ENCODE data around the gene LAMP1. TPM values are rescaled to one million over a fixed set of nuclear protein-coding genes. Genes with fewer than 3 reads are reported as not detected.

The LAMP1 gene
- total and polyA plus RNA-seq, 2 donors: 50.7 to 85.4 TPM

DNA sequence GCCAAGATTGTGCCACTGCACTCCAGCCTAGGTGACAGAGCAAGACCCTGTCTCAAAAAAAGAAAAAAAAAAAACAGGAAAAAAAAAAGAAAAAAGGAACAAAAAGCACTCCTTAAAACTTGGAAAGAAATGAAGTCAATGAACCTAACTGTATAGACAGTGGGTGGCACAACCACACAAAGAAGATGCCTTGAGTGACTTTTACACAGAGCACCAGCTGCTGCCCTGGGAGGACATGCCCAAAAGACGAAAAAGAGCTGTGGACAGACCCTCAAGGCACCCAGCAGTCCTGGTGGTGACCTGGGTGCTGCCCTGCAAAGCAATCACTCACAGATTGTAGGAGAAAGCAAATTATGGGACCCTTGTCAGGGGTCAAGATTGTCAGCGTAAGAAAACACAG is 5.9 kb upstream of the LAMP1 start:
- no peak for DNase-seq (ENCODE audit: low read depth in 6 of 9, low spot score in 9 of 9)
- Histone ChIP-seq H3K4me1 (ENCODE audit: control insufficient read depth in 2 of 2, insufficient read depth in 2 of 2, low read length in 2 of 2) (peaks cover 9% of the 10 kb centered on the region in 2 donors), H3K9me3 (ENCODE audit: control insufficient read depth in 2 of 2, insufficient read depth in 1 of 2, low read length in 1 of 2) (no peaks in the 10 kb centered on the region), H3K36me3 (ENCODE audit: control insufficient read depth in 2 of 2, insufficient read depth in 2 of 2, low read length in 1 of 2) (no peaks in the 10 kb centered on the region), H3K27ac (ENCODE audit: low read depth in 1 of 2, low read length in 1 of 2) (no peak overlapping the region), H3K4me3 (ENCODE audit: low read length in 2 of 2) (no peak overlapping the region), H3K27me3 (ENCODE audit: control insufficient read depth in 2 of 2, insufficient read depth in 1 of 2, low read length in 1 of 2) (peaks cover 11 to 53% of the 10 kb centered on the region in 2 donors)
- 87% methylated on average over 2 of the region's 2 CpGs for WGBS

DNA sequence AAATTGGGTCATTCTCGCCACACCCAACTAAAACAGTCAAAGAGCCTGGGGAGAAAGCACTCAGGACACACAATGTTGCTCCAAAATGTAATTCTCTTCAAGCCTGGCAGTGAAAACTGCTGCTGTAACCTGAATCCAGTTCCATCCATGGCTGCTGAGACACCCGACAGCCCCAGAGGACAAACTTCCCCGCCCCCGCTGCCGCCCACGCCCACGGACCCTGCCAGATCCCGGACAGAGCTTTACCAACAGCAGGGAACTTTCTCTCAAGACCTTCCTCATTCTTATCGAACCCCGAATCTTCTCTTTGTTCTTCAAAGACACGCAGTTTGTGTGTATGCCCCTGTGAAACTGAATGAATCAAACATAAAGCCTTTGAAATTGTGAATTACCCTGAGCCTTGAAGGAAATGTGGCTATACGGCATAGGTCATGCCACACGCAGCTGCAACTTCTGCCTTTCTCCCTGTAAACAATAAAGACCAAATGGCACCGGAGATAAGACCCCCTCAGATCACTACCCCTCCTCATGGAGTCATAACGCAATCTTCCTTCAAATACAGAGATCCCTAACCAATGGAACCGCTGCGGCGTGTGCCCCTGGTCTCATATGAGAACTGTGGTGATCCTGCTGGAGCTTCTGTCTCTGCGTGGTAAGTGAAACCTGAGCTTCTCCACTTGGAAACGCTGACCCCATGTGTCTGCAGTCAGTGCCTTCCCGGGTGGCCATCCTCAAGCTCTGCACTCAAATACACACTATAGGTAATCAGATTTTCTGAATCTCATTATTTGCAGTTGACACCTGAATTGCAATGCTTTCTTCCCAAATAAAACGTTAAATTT is 4.8 kb upstream of the LAMP1 start:
- Histone ChIP-seq H3K9me3 (ENCODE audit: control insufficient read depth in 2 of 2, insufficient read depth in 1 of 2, low read length in 1 of 2) (peaks cover 0 to 4% of the 10 kb centered on the region in 2 donors), H3K4me1 (ENCODE audit: control insufficient read depth in 2 of 2, insufficient read depth in 2 of 2, low read length in 2 of 2) (peaks cover 12 to 14% of the 10 kb centered on the region in 2 donors), H3K36me3 (ENCODE audit: control insufficient read depth in 2 of 2, insufficient read depth in 2 of 2, low read length in 1 of 2) (no peaks in the 10 kb centered on the region), H3K27ac (ENCODE audit: low read depth in 1 of 2, low read length in 1 of 2) (peak overlapping the region in 1 of 2 donors; percentile 42), H3K4me3 (ENCODE audit: low read length in 2 of 2) (peak overlapping the region in 1 of 2 donors; percentile 26), H3K27me3 (ENCODE audit: control insufficient read depth in 2 of 2, insufficient read depth in 1 of 2, low read length in 1 of 2) (peaks cover 11 to 53% of the 10 kb centered on the region in 2 donors)
- 5% methylated on average over 22 of the region's 22 CpGs for WGBS
- DNase-seq (ENCODE audit: low read depth in 6 of 9, low spot score in 9 of 9): peak in 4 of 9 donors; percentile 33 to 71 (median 36)

DNA sequence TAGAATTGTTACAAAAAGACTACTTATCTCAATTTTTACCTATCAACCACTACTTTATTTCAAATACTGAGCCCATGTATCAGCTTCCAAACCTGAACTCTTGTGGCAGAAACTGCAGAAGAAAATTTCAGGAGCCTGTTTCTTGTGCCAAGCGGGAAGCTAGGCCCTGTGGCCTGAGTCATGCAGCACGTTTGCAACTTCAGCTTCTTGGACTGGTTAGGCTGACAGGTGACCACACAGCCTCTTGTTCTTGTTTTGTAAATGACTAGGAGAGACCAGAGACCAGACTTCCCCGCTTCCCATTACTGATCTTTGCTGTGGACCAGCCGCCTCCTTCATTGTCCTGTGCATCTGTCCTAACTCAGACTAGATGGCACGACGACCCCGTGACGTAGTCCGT is 3.4 kb upstream of the LAMP1 start:
- H3K36me3 ChIP-seq (ENCODE audit: control insufficient read depth in 2 of 2, insufficient read depth in 2 of 2, low read length in 1 of 2): no peaks in the 10 kb centered on the region
- H3K4me1 ChIP-seq (ENCODE audit: control insufficient read depth in 2 of 2, insufficient read depth in 2 of 2, low read length in 2 of 2): peaks cover 22 to 24% of the 10 kb centered on the region in 2 donors
- no peak for DNase-seq (ENCODE audit: low read depth in 6 of 9, low spot score in 9 of 9)
- H3K27me3 ChIP-seq (ENCODE audit: control insufficient read depth in 2 of 2, insufficient read depth in 1 of 2, low read length in 1 of 2): peaks cover 11 to 50% of the 10 kb centered on the region in 2 donors
- H3K9me3 ChIP-seq (ENCODE audit: control insufficient read depth in 2 of 2, insufficient read depth in 1 of 2, low read length in 1 of 2): peaks cover 0 to 4% of the 10 kb centered on the region in 2 donors
- no peak overlapping the region for H3K27ac ChIP-seq (ENCODE audit: low read depth in 1 of 2, low read length in 1 of 2)
- 92% methylated on average over 9 of the region's 9 CpGs for WGBS
- H3K4me3 ChIP-seq (ENCODE audit: low read length in 2 of 2): no peak overlapping the region

DNA sequence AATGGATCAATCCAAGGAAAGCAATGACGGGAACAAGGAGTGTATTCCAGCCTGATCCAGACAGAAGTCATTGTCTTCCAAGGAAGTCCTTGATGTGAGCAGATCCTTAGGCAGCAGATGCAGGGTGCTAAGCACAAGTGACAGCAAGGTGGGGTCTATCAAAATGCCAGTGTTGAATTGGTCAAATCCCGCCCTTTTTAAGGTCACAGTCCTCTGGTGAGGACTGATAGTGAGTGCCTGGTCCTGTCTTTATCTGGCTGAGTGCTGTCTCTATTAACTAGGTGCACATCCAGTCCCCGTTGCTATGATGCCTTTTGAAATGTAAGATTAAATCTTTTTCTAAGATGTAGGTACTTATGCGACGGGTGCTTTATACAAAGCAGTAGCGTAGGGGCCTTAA is 1.3 kb upstream of the LAMP1 start:
- DNase-seq (ENCODE audit: low read depth in 6 of 9, low spot score in 9 of 9): no peak
- no peaks in the 10 kb centered on the region for H3K36me3 ChIP-seq (ENCODE audit: control insufficient read depth in 2 of 2, insufficient read depth in 2 of 2, low read length in 1 of 2)
- H3K27me3 ChIP-seq (ENCODE audit: control insufficient read depth in 2 of 2, insufficient read depth in 1 of 2, low read length in 1 of 2): peaks cover 11 to 33% of the 10 kb centered on the region in 2 donors
- peaks cover 0 to 4% of the 10 kb centered on the region in 2 donors for H3K9me3 ChIP-seq (ENCODE audit: control insufficient read depth in 2 of 2, insufficient read depth in 1 of 2, low read length in 1 of 2)
- H3K4me1 ChIP-seq (ENCODE audit: control insufficient read depth in 2 of 2, insufficient read depth in 2 of 2, low read length in 2 of 2): peaks cover 22 to 24% of the 10 kb centered on the region in 2 donors
- WGBS: 94% methylated on average over 6 of the region's 6 CpGs
- H3K4me3 ChIP-seq (ENCODE audit: low read length in 2 of 2): no peak overlapping the region
- H3K27ac ChIP-seq (ENCODE audit: low read depth in 1 of 2, low read length in 1 of 2): no peak overlapping the region

DNA sequence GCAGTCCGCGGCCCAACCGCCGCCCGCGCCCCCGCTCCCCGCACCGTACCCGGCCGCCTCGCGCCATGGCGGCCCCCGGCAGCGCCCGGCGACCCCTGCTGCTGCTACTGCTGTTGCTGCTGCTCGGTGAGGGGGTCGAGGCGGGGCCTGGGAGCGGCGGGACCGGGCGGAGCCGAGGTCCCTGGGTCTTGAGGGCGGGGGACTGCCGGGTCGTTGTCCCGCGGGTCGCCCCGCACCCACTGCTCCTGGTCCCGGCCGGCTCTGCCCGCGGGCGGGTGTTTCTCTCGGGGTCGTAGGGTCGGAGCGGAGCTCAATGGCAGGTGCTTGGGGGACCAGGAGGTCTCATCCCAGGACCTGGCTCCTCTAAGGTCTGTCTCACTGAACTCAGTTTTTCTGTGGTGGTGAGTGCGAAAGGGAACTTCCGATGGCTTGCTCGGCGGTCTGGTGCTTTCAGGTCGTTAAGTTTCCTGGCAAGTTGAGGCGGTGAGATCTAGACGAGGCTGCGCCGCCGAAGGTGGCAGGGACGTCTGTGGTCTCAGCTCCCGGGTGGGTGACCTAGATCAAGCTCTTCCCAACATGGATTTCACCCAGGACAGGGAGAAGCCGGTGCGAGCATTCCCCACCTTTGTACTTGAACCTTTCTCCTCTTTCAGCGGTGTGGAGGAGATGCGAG is 467 bp downstream of the LAMP1 start:
- Histone ChIP-seq H3K4me3 (ENCODE audit: low read length in 2 of 2) (peak overlapping the region; percentile 69 to 78), H3K36me3 (ENCODE audit: control insufficient read depth in 2 of 2, insufficient read depth in 2 of 2, low read length in 1 of 2) (peaks cover 0 to 1% of the 10 kb centered on the region in 2 donors), H3K27ac (ENCODE audit: low read depth in 1 of 2, low read length in 1 of 2) (peak overlapping the region; percentile 40 to 89), H3K27me3 (ENCODE audit: control insufficient read depth in 2 of 2, insufficient read depth in 1 of 2, low read length in 1 of 2) (peaks cover 9 to 18% of the 10 kb centered on the region in 2 donors), H3K4me1 (ENCODE audit: control insufficient read depth in 2 of 2, insufficient read depth in 2 of 2, low read length in 2 of 2) (peaks cover 15 to 16% of the 10 kb centered on the region in 2 donors), H3K9me3 (ENCODE audit: control insufficient read depth in 2 of 2, insufficient read depth in 1 of 2, low read length in 1 of 2) (peaks cover 0 to 4% of the 10 kb centered on the region in 2 donors)
- 1% methylated on average over 58 of the region's 58 CpGs for WGBS
- peak in 6 of 9 donors; percentile 22 to 61 (median 27) for DNase-seq (ENCODE audit: low read depth in 6 of 9, low spot score in 9 of 9)

DNA sequence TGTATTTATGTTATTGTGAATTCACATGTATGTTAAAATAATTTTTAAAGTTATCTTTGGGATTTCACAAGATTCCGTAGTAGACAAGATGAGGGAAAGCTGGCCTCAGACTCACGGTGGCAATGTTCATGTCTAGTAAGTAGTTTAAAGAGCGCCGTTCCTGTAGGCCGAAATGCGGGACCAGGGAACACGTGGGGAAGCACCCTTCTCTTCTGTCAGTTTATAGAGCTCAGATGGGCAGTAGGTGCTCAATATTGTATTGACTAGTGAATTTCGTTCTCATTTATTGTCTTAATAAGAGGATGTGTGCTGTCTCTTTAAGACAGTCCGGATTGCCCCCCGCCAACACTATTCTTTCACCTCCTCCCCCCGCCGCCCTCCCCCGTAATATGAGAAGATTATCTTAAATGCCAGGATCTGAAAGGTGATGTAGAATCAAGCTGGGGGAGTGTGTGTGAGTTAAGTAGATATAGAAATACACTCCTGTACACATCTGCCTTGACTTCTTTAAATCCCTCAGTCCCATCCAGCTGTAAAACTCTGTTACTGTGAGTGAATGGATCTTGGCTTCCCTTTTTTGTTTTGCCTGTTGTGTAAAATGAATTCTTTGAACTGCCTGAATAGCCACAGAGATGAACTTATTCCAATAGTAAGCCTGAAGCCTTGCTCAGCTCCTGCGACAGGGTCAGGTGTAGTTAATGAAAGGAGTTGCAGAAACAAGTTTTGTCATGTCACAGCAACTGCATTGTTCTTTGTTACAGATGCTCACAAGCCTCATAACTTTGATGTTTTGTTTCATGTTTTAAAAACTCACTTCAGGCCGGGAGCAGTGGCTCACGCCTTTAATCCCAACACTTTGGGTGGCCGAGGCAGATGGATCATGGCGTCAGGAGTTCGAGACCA is 1.3 kb downstream of the LAMP1 start:
- H3K4me1 ChIP-seq (ENCODE audit: control insufficient read depth in 2 of 2, insufficient read depth in 2 of 2, low read length in 2 of 2): peaks cover 13 to 15% of the 10 kb centered on the region in 2 donors
- peaks cover 3 to 8% of the 10 kb centered on the region in 2 donors for H3K36me3 ChIP-seq (ENCODE audit: control insufficient read depth in 2 of 2, insufficient read depth in 2 of 2, low read length in 1 of 2)
- 65% methylated on average over 19 of the region's 19 CpGs for WGBS
- peaks cover 0 to 4% of the 10 kb centered on the region in 2 donors for H3K9me3 ChIP-seq (ENCODE audit: control insufficient read depth in 2 of 2, insufficient read depth in 1 of 2, low read length in 1 of 2)
- peak overlapping the region in 1 of 2 donors; percentile 5 for H3K27ac ChIP-seq (ENCODE audit: low read depth in 1 of 2, low read length in 1 of 2)
- peaks cover 9 to 11% of the 10 kb centered on the region in 2 donors for H3K27me3 ChIP-seq (ENCODE audit: control insufficient read depth in 2 of 2, insufficient read depth in 1 of 2, low read length in 1 of 2)
- DNase-seq (ENCODE audit: low read depth in 6 of 9, low spot score in 9 of 9): peak in 1 of 9 donors; percentile 9
- H3K4me3 ChIP-seq (ENCODE audit: low read length in 2 of 2): peak overlapping the region; percentile 69 to 78

DNA sequence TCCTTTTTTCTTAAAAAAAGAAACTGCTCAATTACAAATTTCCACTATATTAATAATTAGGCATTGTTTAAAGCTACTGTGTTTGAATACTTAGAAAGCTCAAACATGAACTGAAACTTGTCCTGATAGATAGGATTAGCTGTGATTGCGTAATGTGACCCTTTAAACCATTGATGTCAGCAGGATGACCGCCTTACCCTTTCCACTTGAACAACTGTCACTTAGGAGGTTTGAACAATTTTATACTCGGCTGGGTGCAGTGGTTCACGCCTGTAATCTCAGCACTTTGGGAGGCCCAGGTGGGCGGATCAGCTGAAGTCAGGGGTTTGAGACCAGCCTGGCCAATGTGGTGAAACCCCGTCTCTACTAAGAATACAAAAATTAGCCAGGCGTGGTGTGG is 2.9 kb downstream of the LAMP1 start:
- H3K9me3 ChIP-seq (ENCODE audit: control insufficient read depth in 2 of 2, insufficient read depth in 1 of 2, low read length in 1 of 2): peaks cover 0 to 4% of the 10 kb centered on the region in 2 donors
- peaks cover 3 to 8% of the 10 kb centered on the region in 2 donors for H3K36me3 ChIP-seq (ENCODE audit: control insufficient read depth in 2 of 2, insufficient read depth in 2 of 2, low read length in 1 of 2)
- DNase-seq (ENCODE audit: low read depth in 6 of 9, low spot score in 9 of 9): no peak
- no peak overlapping the region for H3K27ac ChIP-seq (ENCODE audit: low read depth in 1 of 2, low read length in 1 of 2)
- WGBS: 94% methylated on average over 7 of the region's 7 CpGs
- peaks cover 0 to 3% of the 10 kb centered on the region in 2 donors for H3K27me3 ChIP-seq (ENCODE audit: control insufficient read depth in 2 of 2, insufficient read depth in 1 of 2, low read length in 1 of 2)
- H3K4me1 ChIP-seq (ENCODE audit: control insufficient read depth in 2 of 2, insufficient read depth in 2 of 2, low read length in 2 of 2): peaks cover 13 to 15% of the 10 kb centered on the region in 2 donors
- H3K4me3 ChIP-seq (ENCODE audit: low read length in 2 of 2): no peak overlapping the region

DNA sequence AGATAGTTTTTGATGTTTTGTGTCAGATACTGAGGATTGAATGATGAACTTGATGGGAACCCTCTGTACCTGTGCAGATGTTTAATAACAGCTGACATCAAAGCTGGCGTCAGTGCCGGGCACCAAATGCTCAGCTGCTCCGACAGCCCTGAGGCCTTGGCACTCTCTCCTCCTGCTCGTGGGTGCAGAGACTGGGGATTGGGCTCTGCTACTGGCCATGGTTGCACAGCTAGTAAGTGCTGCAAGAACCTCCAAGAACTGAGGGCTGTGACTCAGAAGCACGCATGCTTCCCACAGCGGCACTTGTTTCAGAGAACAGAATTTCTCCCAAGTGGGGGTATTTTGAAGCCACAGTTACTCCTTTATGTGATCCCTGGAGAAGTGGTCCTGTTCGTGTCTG is 5.9 kb downstream of the LAMP1 start:
- no peak overlapping the region for H3K4me3 ChIP-seq (ENCODE audit: low read length in 2 of 2)
- WGBS: 96% methylated on average over 7 of the region's 7 CpGs
- DNase-seq (ENCODE audit: low read depth in 6 of 9, low spot score in 9 of 9): no peak
- no peaks in the 10 kb centered on the region for H3K27me3 ChIP-seq (ENCODE audit: control insufficient read depth in 2 of 2, insufficient read depth in 1 of 2, low read length in 1 of 2)
- peaks cover 8% of the 10 kb centered on the region in 2 donors for H3K36me3 ChIP-seq (ENCODE audit: control insufficient read depth in 2 of 2, insufficient read depth in 2 of 2, low read length in 1 of 2)
- H3K4me1 ChIP-seq (ENCODE audit: control insufficient read depth in 2 of 2, insufficient read depth in 2 of 2, low read length in 2 of 2): peaks cover 4 to 7% of the 10 kb centered on the region in 2 donors
- peaks cover 0 to 2% of the 10 kb centered on the region in 2 donors for H3K9me3 ChIP-seq (ENCODE audit: control insufficient read depth in 2 of 2, insufficient read depth in 1 of 2, low read length in 1 of 2)
- no peak overlapping the region for H3K27ac ChIP-seq (ENCODE audit: low read depth in 1 of 2, low read length in 1 of 2)

All from thymus (tissue), 11 donors.